SK-N-SH (cell line): ENCODE measurements around the gene AFF1.

ENCODE experiments used
- CTCF ChIP-seq: fragments of 200-600 bp; sonication (generic); IDR thresholded peaks from 2 replicates; pipeline ENCODE4 v1.6.1; 2017; ENCODE audit warnings: antibody characterized with exemption, mild to moderate bottlenecking, moderate library complexity
- GABPA ChIP-seq: IDR thresholded peaks from 2 replicates; pipeline ENCODE4 v1.4.0; 2012; ENCODE audit warnings: low read depth, mild to moderate bottlenecking
- MAX ChIP-seq: IDR thresholded peaks from 2 replicates; pipeline ENCODE4 v1.4.0; 2012; ENCODE audit warnings: low read depth
- RAD21 ChIP-seq: IDR thresholded peaks from 2 replicates; pipeline ENCODE4 v1.6.1; 2012; ENCODE audit warnings: mild to moderate bottlenecking, low read length
- RCOR1 ChIP-seq: fragments of 150-350 bp; IDR thresholded peaks from 2 replicates; pipeline ENCODE4 v1.6.1; 2017; ENCODE audit warnings: antibody characterized with exemption, low read length
- RFX5 ChIP-seq: IDR thresholded peaks from 2 replicates; pipeline ENCODE4 v1.6.1; 2012; ENCODE audit warnings: mild to moderate bottlenecking, improper control_type of control experiment, low read length
- TAF1 ChIP-seq: IDR thresholded peaks from 2 replicates; pipeline ENCODE4 v1.6.1; 2012; ENCODE audit warnings: low read depth, mild to moderate bottlenecking, low read length, moderate library complexity, borderline replicate concordance
- USF1 ChIP-seq: IDR thresholded peaks from 2 replicates; pipeline ENCODE4 v1.4.0; 2012; ENCODE audit warnings: low read depth, borderline replicate concordance
- USF2 ChIP-seq: fragments of 150-350 bp; IDR thresholded peaks from 2 replicates; pipeline ENCODE4 v1.6.1; 2017; ENCODE audit warnings: antibody characterized with exemption, low read length, low read depth, borderline replicate concordance
- YY1 ChIP-seq: IDR thresholded peaks from 2 replicates; pipeline ENCODE4 v1.4.0; 2012; ENCODE audit warnings: low read depth, mild to moderate bottlenecking

- TF ChIP-seq RCOR1 = no peak
- peak; percentile 24 for TF ChIP-seq CTCF
- no peak for TF ChIP-seq YY1
- no peak for TF ChIP-seq TAF1
- no peak for TF ChIP-seq MAX
- TF ChIP-seq USF1 = no peak
- TF ChIP-seq RFX5 = no peak
- TF ChIP-seq RAD21 = peak; percentile 50
- TF ChIP-seq USF2 = no peak
- TF ChIP-seq GABPA = no peak
Measured at GRCh38 chr4:86898562-86898961, 36.2 kb upstream of the AFF1 start.
